HG02610 (cell line): ENCODE data around the gene SYNPO2.
"Not testable (repeated sequence)": the region's sequence is repeated elsewhere in the genome, so short reads cannot be mapped to it uniquely, and the experiment has no call there.

Experiments used
- ATAC-seq: cut with Tn5 transposase; IDR thresholded peaks from one replicate; pipeline ENCODE4 v1.9.1; 2021; ENCODE audit warnings: mild to moderate bottlenecking, moderate library complexity; ENCODE audit not compliant: unreplicated experiment

The SYNPO2 gene

GRCh38 chr4:118888666-118889311 is at the start of gene SYNPO2:
Gene SYNPO2 (plus strand): TSS chr4:118888854. CDS start chr4:118889037, 183 bp downstream.
- peak; percentile 86 for ATAC-seq

- ATAC-seq: no peak
These were observed 49.3 kb upstream of the SYNPO2 start for GRCh38 chr4:118839221-118839927.

- no peak for ATAC-seq
These were observed 46.6 kb upstream of the SYNPO2 start for GRCh38 chr4:118842055-118842454.

GRCh38 chr4:118843237-118843636 is 45.4 kb upstream of the SYNPO2 start:
- ATAC-seq: no peak

GRCh38 chr4:118845552-118846050 is 43.1 kb upstream of the SYNPO2 start:
- no peak for ATAC-seq

- ATAC-seq: no peak
These were observed 41.7 kb upstream of the SYNPO2 start for GRCh38 chr4:118846979-118847378.

GRCh38 chr4:118848242-118848641 is 40.4 kb upstream of the SYNPO2 start:
- no peak for ATAC-seq

- ATAC-seq: no peak
These were observed 39.8 kb upstream of the SYNPO2 start for GRCh38 chr4:118848901-118849300.

- peak; percentile 6 for ATAC-seq
These were observed 38.7 kb upstream of the SYNPO2 start for GRCh38 chr4:118849867-118850487.

GRCh38 chr4:118850488-118851173 is 38.0 kb upstream of the SYNPO2 start:
- peak; percentile 97 for ATAC-seq

- no peak for ATAC-seq
These were observed 30.9 kb upstream of the SYNPO2 start for GRCh38 chr4:118857760-118858159.

GRCh38 chr4:118858779-118859178 is 29.9 kb upstream of the SYNPO2 start:
- no peak for ATAC-seq

- ATAC-seq: peak; percentile 52
These were observed 23.5 kb upstream of the SYNPO2 start for GRCh38 chr4:118865091-118865708.

- no peak for ATAC-seq
These were observed 22.2 kb upstream of the SYNPO2 start for GRCh38 chr4:118866442-118866841.

- ATAC-seq: no peak
These were observed 21.2 kb upstream of the SYNPO2 start for GRCh38 chr4:118867311-118868067.

GRCh38 chr4:118869808-118870342 is 18.8 kb upstream of the SYNPO2 start:
- peak; percentile 81 for ATAC-seq

GRCh38 chr4:118872181-118872580 is 16.5 kb upstream of the SYNPO2 start:
- no peak for ATAC-seq

GRCh38 chr4:118877797-118878196 is 10.9 kb upstream of the SYNPO2 start:
- ATAC-seq: no peak

GRCh38 chr4:118878507-118878906 is 10.1 kb upstream of the SYNPO2 start:
- not testable (repeated sequence) for ATAC-seq

- no peak for ATAC-seq
These were observed 9.2 kb upstream of the SYNPO2 start for GRCh38 chr4:118879409-118879808.
